T-helper 2 cell treated with Interferon-gamma antibody and Interleukin-4, amounts not matched to agents 100 ng/mL and 5 ng/mL, for 36 hours (primary cell): ENCODE measurements around the gene RINL. TPM values are rescaled to one million over a fixed set of nuclear protein-coding genes. Genes with fewer than 3 reads are reported as not detected.

Experiments used
- intact Hi-C: fragments of 100-400 bp; cut with micrococcal nuclease; formaldehyde crosslinking; loops from one replicate; pipeline ENCODE4 v1.15.1; 2023
- total RNA-seq: library from RNA; stranded (reverse); gene quantifications from 2 replicates; pipeline ENCODE4 v1.2.3, GENCODE V29; 2022

Gene RINL
- total RNA-seq, 1 donor from 2014 or later: 65.6 TPM

DNA sequence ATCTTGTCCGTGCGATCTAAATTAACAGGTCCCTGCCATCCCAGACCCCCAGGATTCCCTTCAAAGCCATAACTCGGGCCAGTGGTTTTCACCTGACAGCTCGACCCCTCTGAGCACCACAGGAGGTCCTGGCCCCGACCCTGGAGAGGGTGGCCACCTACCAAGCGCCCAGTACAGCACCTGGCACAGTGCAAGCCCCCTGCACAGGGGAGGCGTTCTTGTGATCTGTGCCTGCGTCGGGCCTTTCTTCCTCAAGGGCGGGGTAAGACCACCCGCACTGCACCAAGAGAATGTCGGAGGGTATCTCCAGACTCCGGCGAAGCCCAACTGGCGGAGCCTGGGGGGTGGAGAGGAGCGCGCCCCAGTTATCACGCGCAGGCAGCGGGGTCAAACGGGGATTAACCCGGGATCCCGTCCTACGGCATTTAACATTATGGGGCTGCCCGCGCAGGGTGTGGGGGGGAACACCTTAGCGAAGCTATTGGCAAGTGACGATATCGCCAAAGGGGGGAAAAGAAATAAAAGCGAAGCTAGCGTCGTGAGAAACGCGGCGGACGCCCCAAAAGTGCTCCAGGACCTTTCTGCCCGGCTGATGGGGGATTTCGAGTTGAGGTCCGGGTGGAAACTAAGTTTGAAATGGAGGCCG, 27.0 kb downstream of the RINL start:
- intact Hi-C loops: loop anchor here (1.0 to 5.0 kb wide), 6 partner anchors 20 to 449 kb away; partner anchors contain the start of genes ACTN4, ECH1, FAM98C and MRPS12

DNA sequence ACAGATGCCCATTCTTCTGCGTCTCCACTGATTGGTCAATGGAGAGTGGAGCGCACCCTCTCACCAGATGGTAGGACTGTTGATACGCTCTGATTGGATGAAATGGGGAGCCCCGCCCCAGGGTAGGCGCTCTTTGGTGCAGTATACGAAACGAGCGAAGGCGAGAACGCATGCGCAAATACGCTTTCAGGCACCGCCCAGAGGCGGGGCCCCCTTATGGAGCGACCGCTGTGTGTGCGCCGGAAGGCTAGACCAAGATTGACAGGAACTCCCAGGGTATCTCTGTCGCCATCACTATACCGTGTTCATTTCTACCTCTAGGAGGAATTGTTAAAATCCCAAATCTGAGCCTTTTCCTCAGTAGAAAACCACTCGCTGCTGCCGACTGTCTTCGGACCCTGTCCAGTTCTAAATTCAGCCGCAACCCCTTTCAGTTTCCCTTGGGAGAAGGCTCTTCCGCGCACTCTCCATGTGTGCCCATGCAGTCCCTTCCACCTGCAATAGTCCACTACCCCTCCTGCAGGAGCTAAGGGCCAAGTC, 27.6 kb downstream of the RINL start:
- intact Hi-C loops: loop anchor here (1.0 to 5.0 kb wide), 6 partner anchors 19 to 448 kb away; partner anchors contain the start of genes ACTN4, ECH1, FAM98C and MRPS12

DNA sequence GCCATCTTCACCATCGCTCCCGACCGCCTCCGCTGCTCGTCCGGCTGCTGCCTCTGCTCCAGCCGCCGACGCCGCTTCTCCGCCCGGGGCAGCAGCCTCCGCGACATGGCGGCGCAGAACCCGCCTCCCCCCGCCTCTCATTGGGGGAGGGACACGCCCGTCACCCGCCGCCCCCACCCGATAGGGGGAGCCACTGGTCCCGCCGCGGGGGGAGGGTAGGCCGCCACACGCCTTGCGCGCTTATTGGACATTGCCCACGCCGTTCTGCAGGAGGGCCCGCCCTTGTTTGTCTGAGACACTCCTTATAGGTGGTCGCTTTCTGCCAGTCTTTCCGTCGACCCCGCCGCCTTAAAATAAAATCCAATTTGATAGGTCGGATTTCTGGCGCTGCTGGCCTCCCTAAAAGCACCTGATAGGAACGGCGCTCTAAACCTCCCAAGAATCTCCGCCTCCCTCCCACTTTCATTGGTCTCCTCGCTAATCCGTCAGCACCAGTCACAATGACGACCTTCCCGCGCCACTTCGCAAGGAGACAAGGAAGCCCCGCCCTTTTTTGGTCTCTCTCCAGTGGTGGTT, 28.1 kb downstream of the RINL start, which contains the start of gene HNRNPL:
HNRNPL (minus strand) TSS at position 127 of the 576 bp plus-strand sequence; CDS start at position 107, 20 bp downstream.
- intact Hi-C loops: loop anchor here (1.0 to 5.0 kb wide), 6 partner anchors 19 to 448 kb away; partner anchors contain the start of genes ACTN4, ECH1, FAM98C and MRPS12

DNA sequence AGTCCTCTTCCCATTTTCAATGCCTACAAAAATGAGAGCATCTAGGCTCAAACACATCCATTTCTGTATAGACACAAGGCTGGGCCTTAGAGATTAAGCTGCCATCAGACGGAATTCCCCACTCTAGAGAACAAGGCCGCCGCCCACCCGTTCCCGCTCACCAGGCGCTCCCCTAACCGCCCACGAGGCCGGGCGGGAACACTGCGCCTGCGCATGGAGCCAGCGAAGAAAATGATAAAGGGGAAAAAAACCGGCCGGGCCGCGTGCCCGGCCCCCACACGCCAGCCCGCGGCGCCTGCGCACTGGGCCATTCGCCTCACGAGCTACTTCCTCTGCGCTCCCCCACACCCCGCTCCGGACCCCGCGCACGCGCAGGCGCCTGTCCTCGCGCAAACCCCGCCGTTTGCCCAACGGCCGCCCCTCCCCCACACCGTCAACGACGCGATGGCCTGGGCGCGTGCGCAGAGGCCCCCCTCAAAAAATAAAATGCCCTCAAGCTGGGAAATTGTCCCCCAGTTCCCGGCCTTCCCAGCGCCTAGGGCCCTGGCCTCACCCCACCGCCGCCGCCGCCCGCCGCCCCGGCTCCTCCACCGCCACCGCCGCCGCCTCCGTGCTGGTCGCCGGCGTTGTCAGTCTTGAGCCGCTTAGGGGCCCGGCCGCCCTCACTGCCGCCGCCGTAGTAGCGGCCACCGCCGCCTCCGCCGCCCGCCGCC, 28.8 kb downstream of the RINL start:
- intact Hi-C loops: no loop called here

DNA sequence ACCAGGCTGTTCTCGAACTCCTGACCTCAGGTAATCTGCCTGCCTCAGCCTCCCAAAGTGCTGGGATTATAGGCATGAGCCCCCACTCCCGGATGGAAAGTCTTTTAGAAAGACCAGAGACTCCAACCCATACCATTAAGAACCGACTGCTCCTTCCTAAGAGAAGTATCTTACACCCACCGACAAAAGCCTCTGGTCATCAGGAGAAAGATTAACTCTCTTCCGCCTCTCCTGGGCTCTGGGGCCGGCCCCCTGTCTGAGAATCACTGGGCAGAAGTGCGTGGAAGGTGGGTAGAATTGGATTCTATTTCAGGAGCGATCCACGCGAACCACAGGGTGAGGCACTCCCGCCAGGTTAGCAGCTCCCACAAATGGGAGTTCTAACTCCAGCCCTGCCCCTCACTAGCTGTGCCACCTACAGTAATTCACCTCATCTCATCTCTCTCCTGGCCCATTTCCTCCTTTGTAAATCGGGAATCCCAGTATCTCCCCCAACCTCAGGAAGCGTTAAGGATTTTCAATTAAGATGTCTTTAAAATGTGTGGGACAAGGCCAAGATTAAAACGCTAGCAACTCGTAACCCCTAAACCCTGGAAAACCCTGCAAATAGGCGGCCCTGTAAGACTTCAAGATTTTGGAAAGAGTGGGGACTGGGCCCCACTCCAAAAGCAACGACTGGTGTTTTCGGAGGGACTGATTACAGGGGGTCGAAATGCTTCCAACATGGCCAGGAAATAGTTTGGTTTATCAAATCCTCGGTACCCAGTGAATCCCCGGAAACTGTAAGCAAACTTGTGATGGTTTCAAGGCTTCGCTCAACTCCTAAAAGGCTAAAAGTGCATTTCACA, 29.6 kb downstream of the RINL start:
- intact Hi-C loops: no loop called here

DNA sequence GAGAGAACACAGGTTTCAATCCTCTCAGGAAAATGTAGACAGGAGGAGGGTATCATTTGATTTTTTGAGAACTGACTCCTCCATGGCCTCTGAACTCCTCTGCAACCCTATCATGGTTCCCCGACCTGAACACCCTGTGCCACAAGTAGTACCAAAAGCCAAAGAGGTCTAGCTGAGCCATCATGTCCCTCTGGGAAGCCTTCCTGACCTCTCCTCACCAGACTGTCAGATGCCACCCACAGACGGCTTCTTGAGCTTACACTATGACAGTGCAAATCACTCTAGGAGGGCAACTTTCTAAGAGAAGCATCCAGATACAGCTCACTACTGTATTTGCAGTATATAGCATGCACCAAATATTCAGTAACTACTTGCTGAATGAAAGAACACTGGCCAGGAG, 32.0 kb downstream of the RINL start:
- intact Hi-C loops: no loop called here

DNA sequence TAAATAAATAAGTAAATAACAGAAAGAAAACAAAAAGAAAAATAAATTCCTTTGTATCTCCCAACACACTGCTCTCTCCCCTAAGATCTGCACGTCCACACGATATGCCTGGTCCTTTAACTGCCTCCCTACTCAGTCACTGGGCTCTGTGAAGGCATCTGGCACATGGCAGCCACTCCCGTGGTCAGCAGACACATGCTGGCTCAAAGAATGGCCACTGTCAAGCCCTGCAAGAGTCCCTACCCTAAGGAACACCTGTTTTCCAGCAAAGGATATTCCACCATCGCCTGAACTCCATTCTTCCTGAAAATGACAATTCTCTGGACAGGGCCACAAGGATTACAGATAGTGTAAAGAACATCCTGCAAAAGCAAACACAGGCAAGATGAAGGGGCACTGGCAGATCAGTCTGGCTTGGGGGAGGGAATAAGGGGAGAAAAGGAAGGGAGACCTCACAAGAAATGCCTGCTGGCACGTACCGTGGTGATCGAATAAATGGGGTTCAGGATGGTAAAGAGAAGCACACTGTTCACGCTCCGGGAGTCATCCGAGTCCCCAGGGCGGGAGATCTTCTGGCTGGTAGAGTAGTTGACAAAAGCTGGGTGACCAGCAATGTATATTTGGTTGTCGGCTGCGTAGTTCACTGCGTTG, 32.6 kb downstream of the RINL start:
- intact Hi-C loops: no loop called here

DNA sequence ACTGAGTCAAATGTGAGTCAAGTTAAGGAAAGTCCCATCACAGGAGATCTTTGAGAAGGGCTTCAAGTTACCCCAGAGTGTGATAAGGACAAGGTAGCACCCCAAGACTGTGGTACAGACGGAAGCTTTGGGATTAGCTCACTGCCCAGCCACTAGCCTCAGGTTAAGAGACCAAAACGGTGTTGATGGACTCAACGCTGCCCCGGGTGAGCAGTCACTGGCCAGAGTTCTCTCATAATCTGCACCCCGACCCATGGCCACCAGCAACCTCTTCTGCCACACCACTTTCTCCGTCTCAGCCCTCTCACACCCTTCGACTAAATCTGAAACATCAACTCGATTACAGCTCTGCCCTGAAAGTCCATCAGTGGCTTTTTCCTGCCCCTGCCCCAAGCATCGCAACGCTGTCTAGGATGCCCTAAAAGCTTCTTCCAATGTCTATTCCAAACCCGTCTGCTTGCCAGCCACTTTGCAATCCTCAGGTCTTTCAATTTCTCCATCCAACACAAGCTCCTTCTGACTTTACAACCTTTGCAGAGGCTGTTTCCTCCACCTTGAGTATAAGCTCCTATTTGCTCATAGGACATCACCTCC, 33.9 kb downstream of the RINL start:
- intact Hi-C loops: no loop called here

DNA sequence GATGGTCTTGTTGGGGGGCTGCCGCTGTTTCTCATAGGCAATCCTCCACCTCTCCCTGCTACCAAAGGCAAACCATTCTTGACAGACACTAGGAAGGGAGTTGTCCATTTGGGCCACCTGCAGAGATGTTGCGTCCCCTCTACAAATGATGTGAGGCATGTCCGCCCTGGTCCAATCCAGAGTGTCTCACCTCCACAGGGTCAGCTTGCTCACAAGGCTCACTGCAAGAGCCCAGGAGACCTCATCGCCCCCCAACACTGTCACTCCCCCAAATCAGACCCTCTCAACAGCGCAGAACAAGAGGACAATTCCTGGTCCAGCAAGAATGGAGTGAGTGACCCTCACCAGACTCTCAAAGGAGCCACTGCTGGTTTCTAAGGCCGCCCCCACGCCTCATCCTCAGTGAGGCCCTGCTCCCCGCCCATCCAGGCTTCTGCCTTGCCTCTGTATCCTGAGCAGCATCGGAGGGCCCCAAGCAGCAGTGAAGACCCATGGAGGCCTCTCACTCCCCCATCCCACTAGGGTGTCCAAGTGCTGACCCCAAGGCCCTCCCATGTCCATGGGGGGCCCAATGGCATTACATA, 34.8 kb downstream of the RINL start:
- intact Hi-C loops: no loop called here

DNA sequence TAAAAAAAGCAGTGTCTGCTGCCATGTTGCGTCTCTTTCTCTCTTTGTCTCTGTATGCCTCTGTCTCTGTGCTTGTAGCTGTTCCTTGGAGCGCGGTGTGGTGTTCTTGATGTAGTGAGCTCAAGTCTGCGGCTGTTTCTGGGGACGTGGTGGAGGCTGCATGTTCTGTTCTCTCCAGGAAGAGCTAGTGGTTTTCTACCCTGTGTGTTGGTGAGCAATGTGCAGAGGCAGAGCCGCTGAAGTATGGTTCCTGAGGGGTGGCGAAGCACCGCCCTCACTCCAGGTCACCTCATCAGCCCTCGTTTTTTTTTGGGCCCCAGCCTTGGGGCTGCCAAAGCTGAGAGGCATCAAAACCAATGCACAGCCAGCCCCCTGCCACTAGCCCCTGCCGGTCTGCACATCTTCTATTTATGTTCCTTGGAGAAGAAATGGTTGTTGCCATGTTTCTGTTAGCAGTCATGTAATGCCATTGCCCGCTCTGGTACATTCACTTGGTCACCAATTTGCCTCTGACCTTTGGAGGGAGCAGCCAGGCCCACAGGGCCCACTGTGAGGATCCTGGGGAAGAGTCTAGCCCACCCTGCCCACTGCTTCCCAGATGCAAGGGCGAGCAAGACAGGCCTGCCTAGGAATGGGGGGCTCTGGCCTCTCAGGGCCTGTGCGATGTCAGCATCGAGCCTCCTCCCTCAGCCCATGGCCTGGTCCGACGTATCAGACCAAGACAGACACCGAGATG, 35.5 kb downstream of the RINL start:
- intact Hi-C loops: loop anchor here (1.0 kb wide), 1 partner anchor 11 kb away; the partner anchor contains the start of gene ECH1

DNA sequence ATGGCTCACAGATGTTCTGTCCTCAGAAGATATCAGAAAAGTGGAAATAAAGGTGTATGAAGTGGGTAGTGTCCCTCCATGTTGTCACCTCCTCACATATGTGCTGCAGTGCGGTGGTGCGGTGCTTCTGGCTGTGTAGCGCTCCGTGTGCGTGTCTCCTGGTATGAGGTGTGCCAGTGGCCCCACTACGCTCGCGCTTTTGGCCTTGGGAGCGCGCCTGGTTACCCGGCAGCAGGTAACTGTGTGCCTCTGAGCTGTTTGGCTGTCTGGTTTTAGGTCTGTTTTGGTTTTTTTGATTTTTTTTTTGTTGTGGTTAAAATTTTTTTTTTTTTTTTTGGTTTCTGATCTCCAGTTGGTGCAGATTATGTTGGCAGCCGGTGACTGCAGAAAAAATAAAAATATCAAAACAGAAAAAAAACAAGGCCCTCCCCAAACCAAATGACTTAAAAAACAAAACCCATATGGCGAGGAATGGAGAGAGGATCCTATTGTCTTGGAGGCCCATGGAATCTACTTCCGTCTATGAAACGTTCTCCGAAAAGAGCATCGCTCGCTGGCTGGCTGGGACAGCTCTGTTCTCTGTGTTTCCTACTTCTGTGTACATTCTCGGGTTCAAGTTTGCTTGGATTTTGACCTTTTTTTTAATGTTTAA, 36.2 kb downstream of the RINL start:
- intact Hi-C loops: loop anchor here (1.0 kb wide), 1 partner anchor 11 kb away; the partner anchor contains the start of gene ECH1

DNA sequence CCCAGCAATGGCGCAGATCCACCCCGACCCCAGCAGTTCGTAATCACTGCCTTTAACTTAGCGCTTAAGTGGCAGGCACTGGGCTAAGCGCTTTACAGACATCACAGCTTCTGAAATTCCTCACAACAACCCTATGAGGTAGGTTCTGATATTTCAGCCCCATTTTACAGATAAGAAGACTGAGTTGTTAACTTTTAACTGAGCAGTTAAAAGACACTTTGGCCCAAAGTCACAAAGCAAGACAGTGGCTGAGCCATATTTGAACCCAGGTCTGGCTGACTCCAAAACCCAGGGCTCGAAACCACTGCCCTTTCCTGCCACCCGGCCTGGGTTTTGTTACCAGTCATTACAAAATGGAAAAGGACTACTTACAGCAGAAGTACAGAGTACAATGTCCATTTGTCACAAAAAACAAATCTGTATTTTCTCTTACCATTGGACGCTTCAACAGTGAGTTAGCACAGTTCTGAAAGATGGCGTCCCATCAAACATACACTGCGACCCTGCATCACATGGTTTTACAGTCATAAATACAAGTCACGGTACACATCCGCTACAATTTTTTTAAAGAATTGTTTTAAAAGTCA, 36.8 kb downstream of the RINL start:
- intact Hi-C loops: no loop called here

DNA sequence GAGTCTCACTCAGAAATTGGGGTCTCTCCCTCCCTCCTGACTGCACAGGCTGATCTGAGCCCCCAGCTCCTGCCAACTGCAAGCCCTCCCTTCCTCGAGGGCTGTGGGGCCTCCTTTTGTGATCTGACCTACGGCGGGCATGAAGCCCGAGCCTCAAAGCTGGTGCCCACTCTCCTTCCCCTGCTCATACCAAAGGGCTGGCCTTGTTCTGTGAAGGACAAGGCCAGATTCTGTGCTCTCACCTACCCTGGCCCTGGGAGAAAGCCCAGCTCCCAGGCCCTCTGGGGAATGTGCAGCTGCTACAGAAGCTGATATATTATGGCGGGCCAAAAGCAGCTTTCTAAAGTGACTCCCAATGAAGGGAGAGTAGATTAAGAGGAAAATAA, 37.5 kb downstream of the RINL start:
- intact Hi-C loops: no loop called here

DNA sequence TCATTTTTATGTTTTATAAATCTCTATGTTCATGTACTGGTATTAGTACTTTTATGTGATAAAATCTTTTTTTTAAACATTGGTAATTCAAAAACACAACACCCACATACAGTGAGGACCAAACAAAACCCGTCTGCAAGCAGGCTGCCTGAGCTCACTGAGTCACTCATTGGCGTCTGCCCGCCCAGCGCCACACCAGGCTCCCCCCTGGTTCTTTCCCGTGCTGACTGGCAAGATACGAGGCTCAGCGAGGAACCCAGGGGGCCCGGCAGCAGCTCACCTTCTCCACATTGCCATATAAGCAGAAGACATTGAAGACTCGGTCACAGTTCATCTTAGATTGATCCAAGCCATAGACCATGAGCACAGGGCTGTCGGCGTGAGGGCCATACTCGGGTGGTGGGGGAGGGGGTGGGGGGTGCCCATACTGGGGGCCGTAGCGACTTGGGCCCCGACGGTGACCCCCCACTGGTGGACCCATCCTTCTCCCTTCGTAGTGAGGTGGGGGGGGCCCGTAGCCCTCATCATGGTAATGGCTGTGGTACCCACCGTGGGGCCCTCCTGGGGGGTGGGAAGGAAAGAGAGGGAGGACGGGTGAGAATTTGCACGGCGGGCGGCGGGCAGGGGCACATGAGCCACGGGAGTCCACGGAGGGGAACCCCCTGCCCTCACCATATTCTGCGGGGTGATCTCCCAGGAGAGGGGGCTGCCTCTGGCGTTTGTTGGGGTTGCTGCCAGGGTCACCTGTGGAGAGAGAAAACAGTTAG, 38.1 kb downstream of the RINL start:
- intact Hi-C loops: no loop called here

DNA sequence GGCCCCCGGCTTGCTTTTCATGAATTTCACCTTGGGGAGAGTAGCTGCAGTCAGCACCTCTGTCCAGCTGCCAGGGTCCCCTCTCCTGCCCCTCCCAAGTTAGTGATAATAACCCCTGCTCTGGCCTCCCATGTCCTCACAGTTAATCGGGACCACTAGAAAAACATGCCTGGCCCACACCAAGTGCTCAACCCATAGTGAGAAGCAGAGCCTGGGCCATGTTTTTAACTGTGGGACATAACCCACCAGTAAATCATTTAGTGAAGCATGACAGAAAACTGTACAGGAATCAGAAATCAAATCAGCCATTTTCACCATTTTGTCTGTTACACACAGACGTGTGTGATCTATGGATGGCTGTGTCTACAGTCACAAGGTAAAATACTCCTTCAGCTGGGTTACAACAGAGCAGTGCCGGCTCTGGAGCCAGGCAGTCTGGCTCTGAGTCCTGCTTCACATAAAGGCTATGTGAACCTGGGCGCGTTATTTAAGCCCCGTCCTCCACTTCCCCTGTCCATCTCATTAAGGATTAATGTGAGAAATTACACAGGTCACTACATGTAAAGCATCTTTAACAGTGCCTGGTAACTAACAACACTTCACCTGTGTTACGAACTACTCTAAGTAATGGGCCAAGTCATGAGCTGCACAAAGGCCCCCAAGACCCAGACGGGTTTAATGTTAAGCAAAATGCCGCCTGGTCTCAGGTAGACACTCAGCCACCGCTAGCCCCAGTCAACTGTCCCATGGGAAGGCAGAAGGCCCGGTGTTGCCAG, 38.9 kb downstream of the RINL start:
- intact Hi-C loops: no loop called here

DNA sequence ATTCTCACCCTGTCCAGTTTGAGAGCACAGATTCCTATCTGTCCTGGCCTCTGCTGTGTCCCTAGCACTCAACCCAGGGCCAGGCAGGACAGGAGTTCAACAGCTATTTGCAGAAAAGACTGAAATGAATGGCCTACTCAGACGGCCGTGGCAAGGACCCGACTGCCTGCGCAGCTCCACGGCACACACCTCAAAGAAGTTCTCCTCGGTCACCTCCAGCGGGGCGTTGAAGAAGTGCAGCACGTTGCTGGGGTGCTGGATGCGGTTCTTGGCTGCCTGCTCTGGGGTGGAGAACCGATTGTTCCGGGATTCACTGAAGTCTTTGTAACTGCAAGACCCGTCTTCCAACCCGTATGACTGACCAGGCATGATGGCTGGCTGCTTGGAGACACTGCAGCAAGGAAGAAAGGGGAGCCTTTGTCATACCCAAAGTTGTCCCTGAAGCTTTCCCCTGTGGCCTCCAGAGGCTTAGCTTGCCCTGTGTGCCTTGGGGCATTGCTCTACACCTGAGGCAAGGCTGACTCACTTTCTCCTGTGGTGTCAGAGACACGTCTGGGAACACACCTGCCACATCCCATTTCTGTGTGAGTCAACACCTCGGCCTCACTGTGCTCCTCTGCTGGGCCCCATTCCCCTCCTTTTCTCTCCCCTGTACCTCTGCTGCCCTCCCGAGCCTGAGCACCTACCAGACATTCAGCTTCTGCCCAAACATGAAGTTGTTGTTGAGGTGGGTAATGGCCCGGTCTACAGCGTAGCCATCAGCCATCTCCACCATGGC, 39.7 kb downstream of the RINL start:
- intact Hi-C loops: no loop called here
